Loucy (cell line): ENCODE results near the gene PPP3CA.

Source experiments
- H2AFZ ChIP-seq: fragments of 200-600 bp; sonication (generic); 2 replicates; pipeline ENCODE4 v1.6.0; 2016; ENCODE audit warnings: antibody characterized with exemption, mild to moderate bottlenecking, low read length, moderate library complexity
- H3F3A ChIP-seq: fragments of 200-600 bp; 2 replicates; pipeline ENCODE4 v1.6.0; 2016; ENCODE audit warnings: antibody characterized with exemption, low read depth, mild to moderate bottlenecking
- H3K27me3 ChIP-seq: fragments of 200-600 bp; sonication (generic); 2 replicates; pipeline ENCODE4 v1.6.1; 2014; ENCODE audit warnings: low read length, mild to moderate bottlenecking; ENCODE audit not compliant: insufficient read depth, poor library complexity, severe bottlenecking
- H3K36me3 ChIP-seq: fragments of 200-600 bp; sonication (generic); 2 replicates; pipeline ENCODE4 v1.6.1; 2016; ENCODE audit warnings: low read length; ENCODE audit not compliant: insufficient read depth
- H3K4me1 ChIP-seq: fragments of 200-600 bp; sonication (generic); 2 replicates; pipeline ENCODE4 v1.5.1; 2014; ENCODE audit warnings: low read length, mild to moderate bottlenecking; ENCODE audit not compliant: insufficient read depth, poor library complexity, severe bottlenecking
- H3K4me2 ChIP-seq: fragments of 200-600 bp; sonication (generic); 2 replicates; pipeline ENCODE4 v1.6.0; 2014; ENCODE audit warnings: antibody characterized with exemption, low read length, low read depth, mild to moderate bottlenecking; ENCODE audit not compliant: poor library complexity, severe bottlenecking
- H3K4me3 ChIP-seq: fragments of 200-600 bp; sonication (generic); 2 replicates; pipeline ENCODE4 v1.5.1; 2014; ENCODE audit warnings: low read length, mild to moderate bottlenecking, mixed read lengths; ENCODE audit not compliant: poor library complexity, severe bottlenecking
- H3K79me2 ChIP-seq: fragments of 200-600 bp; sonication (generic); 2 replicates; pipeline ENCODE4 v1.6.1; 2014; ENCODE audit warnings: low read length; ENCODE audit not compliant: insufficient read depth
- H3K9ac ChIP-seq: fragments of 200-600 bp; sonication (generic); 2 replicates; pipeline ENCODE4 v1.6.0; 2014; ENCODE audit warnings: mild to moderate bottlenecking, low read depth, low read length, moderate library complexity; ENCODE audit not compliant: poor library complexity, severe bottlenecking
- H3K9me2 ChIP-seq: fragments of 200-600 bp; sonication (generic); replicated peaks from 2 replicates; pipeline ENCODE4 v1.6.1; 2016; ENCODE audit warnings: low read depth, low read length, mixed read lengths
- H3K9me3 ChIP-seq: fragments of 200-600 bp; sonication (generic); 2 replicates; pipeline ENCODE4 v1.6.1; 2014; ENCODE audit warnings: mild to moderate bottlenecking, antibody characterized with exemption, low read length, low read depth; ENCODE audit not compliant: insufficient read depth
- H4K20me1 ChIP-seq: fragments of 200-600 bp; sonication (generic); 2 replicates; pipeline ENCODE4 v1.6.0; 2014; ENCODE audit warnings: antibody characterized with exemption, low read length, mild to moderate bottlenecking; ENCODE audit not compliant: insufficient read depth, poor library complexity, severe bottlenecking
- EZH2phosphoT487 ChIP-seq: fragments of 200-600 bp; IDR thresholded peaks from 2 replicates; pipeline ENCODE4 v1.6.1; 2018; ENCODE audit warnings: antibody characterized with exemption, mild to moderate bottlenecking, moderate library complexity, borderline replicate concordance
- TF ChIP-seq, protein P1 (sequence below): fragments of 200-600 bp; sonication (generic); conservative IDR thresholded peaks from 2 replicates; pipeline ENCODE4 v1.5.1; 2014; ENCODE audit warnings: mild to moderate bottlenecking, antibody characterized with exemption, low read length

The PPP3CA gene

GRCh38 chr4:101027721-101028120 is 319.6 kb downstream of the PPP3CA start:
- Histone ChIP-seq H3K9me2 (no peaks in the 10 kb centered on the region), H3K27me3 (no peaks in the 10 kb centered on the region), H3K79me2 (no peaks in the 10 kb centered on the region), H3K36me3 (peaks cover 6% of the 10 kb centered on the region; the same call in 1 of the 2 replicates), H3K9ac (no peak overlapping the region), H3K4me2 (no peak overlapping the region), H2AFZ (no peak overlapping the region), H3K4me3 (no peak overlapping the region), H3K9me3 (no peaks in the 10 kb centered on the region), H3F3A (no peaks in the 10 kb centered on the region), H4K20me1 (no peaks in the 10 kb centered on the region), H3K4me1 (peaks cover 25% of the 10 kb centered on the region)
- TF ChIP-seq, protein P1, sequence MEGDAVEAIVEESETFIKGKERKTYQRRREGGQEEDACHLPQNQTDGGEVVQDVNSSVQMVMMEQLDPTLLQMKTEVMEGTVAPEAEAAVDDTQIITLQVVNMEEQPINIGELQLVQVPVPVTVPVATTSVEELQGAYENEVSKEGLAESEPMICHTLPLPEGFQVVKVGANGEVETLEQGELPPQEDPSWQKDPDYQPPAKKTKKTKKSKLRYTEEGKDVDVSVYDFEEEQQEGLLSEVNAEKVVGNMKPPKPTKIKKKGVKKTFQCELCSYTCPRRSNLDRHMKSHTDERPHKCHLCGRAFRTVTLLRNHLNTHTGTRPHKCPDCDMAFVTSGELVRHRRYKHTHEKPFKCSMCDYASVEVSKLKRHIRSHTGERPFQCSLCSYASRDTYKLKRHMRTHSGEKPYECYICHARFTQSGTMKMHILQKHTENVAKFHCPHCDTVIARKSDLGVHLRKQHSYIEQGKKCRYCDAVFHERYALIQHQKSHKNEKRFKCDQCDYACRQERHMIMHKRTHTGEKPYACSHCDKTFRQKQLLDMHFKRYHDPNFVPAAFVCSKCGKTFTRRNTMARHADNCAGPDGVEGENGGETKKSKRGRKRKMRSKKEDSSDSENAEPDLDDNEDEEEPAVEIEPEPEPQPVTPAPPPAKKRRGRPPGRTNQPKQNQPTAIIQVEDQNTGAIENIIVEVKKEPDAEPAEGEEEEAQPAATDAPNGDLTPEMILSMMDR, result no peak
- TF ChIP-seq EZH2phosphoT487, result no peak

- no peak overlapping the region for H2AFZ ChIP-seq
- H3K79me2 ChIP-seq, result no peaks in the 10 kb centered on the region
- no peaks in the 10 kb centered on the region for H3K9me2 ChIP-seq
These were observed 321.6 kb downstream of the PPP3CA start for GRCh38 chr4:101025755-101026154.

DNA sequence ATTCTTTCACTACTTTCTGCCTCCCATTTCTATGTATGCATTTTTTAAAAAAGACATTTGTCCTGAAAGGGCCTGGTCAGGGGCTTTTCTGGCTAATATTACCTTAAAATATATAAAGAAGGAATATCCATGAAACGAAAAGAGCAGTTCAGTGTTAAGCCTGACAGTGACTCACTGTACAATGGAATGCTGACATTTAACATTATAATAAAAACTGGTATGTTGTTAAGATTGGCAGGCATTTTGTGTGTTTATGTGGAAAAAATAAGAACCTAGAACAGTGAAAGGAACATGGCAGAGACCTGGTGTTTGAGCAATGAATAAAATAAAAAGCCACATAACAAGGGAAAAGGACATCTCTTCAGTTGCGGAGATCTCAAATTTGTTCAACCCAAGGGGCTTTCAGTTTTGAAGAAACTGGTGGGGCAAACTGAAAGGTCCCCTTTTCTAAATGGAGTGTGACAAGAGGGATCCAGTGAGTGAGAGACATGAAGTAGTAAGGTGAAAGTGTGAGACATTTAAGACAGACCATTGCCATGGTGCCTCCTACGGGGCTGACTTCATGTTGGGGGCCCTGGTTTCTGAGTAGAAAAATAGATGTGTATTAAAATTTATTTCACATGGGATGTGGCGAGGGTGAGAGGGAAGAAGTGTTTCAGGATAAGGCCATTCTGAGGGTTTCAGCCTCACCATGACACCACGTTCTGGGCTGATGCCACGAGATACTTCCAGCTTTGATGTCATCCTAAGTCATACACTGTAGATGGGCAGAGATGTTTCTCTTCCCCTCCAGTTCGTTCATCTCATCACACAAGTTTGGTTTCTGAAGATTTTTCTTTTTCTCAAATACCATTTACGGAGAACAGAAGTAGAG is 324.9 kb downstream of the PPP3CA start:
- Histone ChIP-seq H2AFZ (no peak overlapping the region), H3K4me2 (no peak overlapping the region)

More at GRCh38 chr4:101025755-101026154, 321.6 kb downstream of the PPP3CA start:
- Histone ChIP-seq H3K9me3 (no peaks in the 10 kb centered on the region), H3F3A (peaks cover 1% of the 10 kb centered on the region; the same call in 1 of the 2 replicates), H4K20me1 (no peaks in the 10 kb centered on the region), H3K27me3 (no peaks in the 10 kb centered on the region), H3K4me3 (no peak overlapping the region), H3K4me1 (peaks cover 41% of the 10 kb centered on the region), H3K36me3 (peaks cover 3% of the 10 kb centered on the region; the same call in 1 of the 2 replicates), H3K9ac (peak overlapping the region; percentile 12), H3K4me2 (peak overlapping the region; percentile 15)
- TF ChIP-seq, protein P1, result no peak
- no peak for TF ChIP-seq EZH2phosphoT487

More for the DNA sequence above, 324.9 kb downstream of the PPP3CA start:
- no peaks in the 10 kb centered on the region for H3K79me2 ChIP-seq
- no peak overlapping the region for H3K4me3 ChIP-seq
- no peaks in the 10 kb centered on the region for H3K27me3 ChIP-seq
- peaks cover 61% of the 10 kb centered on the region for H3K4me1 ChIP-seq
- no peaks in the 10 kb centered on the region for H3K9me2 ChIP-seq
- no peak overlapping the region for H3K9ac ChIP-seq
- H4K20me1 ChIP-seq, result no peaks in the 10 kb centered on the region
- H3F3A ChIP-seq, result peaks cover 16% of the 10 kb centered on the region
- TF ChIP-seq, protein P1, result no peak
- TF ChIP-seq EZH2phosphoT487, result no peak
- no peaks in the 10 kb centered on the region for H3K9me3 ChIP-seq
- peaks cover 3% of the 10 kb centered on the region; the same call in 1 of the 2 replicates for H3K36me3 ChIP-seq
